Measurements from ENCODE around the gene GRK3.
A peak's percentile ranks its signal among the peaks of the same experiment; 100 is the strongest.

Gene GRK3

GRCh38 chr22:25747245-25747944 lies 182.9 kb downstream of the GRK3 start:
- DNase-seq (ENCODE audit: low read depth), result no peak
- TF ChIP-seq, protein P1, sequence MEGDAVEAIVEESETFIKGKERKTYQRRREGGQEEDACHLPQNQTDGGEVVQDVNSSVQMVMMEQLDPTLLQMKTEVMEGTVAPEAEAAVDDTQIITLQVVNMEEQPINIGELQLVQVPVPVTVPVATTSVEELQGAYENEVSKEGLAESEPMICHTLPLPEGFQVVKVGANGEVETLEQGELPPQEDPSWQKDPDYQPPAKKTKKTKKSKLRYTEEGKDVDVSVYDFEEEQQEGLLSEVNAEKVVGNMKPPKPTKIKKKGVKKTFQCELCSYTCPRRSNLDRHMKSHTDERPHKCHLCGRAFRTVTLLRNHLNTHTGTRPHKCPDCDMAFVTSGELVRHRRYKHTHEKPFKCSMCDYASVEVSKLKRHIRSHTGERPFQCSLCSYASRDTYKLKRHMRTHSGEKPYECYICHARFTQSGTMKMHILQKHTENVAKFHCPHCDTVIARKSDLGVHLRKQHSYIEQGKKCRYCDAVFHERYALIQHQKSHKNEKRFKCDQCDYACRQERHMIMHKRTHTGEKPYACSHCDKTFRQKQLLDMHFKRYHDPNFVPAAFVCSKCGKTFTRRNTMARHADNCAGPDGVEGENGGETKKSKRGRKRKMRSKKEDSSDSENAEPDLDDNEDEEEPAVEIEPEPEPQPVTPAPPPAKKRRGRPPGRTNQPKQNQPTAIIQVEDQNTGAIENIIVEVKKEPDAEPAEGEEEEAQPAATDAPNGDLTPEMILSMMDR (IDR thresholded peaks at IDR 0.05; ENCODE audit: low read depth, low read length, missing control alignments), result no peak
- H3K4me3 ChIP-seq (ENCODE audit: low read depth, low read length), result no peak overlapping the region

GRCh38 chr22:25748140-25748539 lies 183.7 kb downstream of the GRK3 start:
- DNase-seq (ENCODE audit: low read depth), result no peak
- TF ChIP-seq, protein P1 (IDR thresholded peaks at IDR 0.05; ENCODE audit: low read depth, low read length, missing control alignments), result no peak
- H3K4me3 ChIP-seq (ENCODE audit: low read depth, low read length), result no peak overlapping the region

DNA sequence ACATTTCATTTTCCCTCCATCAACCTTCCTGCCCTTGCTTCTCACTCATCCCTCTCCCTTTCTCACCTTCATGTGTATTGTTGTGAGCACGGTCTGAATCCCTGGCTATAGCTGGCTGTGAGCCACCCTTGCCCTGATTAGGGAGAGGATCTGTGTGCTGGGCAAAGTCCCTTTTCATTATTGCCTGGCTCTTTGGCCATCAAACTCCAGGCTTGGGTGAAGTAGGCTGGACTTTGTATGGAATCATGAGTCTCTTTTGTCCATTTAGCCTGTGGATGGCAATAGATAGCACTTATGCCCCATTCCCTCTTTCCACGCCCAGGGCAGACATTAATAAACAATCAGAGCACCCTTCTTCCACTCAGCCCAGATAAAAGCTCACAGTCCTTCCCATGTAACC lies 184.2 kb downstream of the GRK3 start:
- TF ChIP-seq, protein P1 (IDR thresholded peaks at IDR 0.05; ENCODE audit: low read depth, low read length, missing control alignments), result no peak
- no peak for DNase-seq (ENCODE audit: low read depth)
- no peak overlapping the region for H3K4me3 ChIP-seq (ENCODE audit: low read depth, low read length)

GRCh38 chr22:25749420-25750169 lies 185.1 kb downstream of the GRK3 start:
- peak; percentile 68 for DNase-seq (ENCODE audit: low read depth)
- H3K4me3 ChIP-seq (ENCODE audit: low read depth, low read length), result no peak overlapping the region
- TF ChIP-seq, protein P1 (IDR thresholded peaks at IDR 0.05; ENCODE audit: low read depth, low read length, missing control alignments), result no peak

- TF ChIP-seq, protein P1 (IDR thresholded peaks at IDR 0.05; ENCODE audit: low read depth, low read length, missing control alignments), result no peak
- no peak for DNase-seq (ENCODE audit: low read depth)
- no peak overlapping the region for H3K4me3 ChIP-seq (ENCODE audit: low read depth, low read length)
Observed at GRCh38 chr22:25750569-25751173, 186.2 kb downstream of the GRK3 start.

DNA sequence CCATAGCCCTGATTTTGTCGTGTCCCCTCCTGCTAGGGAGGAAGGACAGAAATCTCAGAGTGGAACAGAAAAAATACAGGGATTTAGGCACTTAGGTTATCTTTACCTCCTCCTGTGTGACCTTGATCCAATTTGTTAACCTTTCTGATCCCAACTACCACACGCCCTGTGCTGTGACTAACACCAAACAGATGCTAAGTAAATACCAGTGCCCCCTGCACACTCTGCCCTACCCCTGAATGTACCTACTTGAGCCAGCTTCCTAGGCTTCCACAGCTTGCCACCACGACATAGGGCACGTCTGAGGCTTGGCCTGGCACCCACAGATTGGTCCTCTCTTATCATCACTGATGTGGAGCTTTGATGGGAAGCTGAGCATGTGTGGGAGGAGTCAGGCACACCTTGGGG lies 186.7 kb downstream of the GRK3 start:
- H3K4me3 ChIP-seq (ENCODE audit: low read depth, low read length), result no peak overlapping the region
- TF ChIP-seq, protein P1 (IDR thresholded peaks at IDR 0.05; ENCODE audit: low read depth, low read length, missing control alignments), result no peak
- DNase-seq (ENCODE audit: low read depth), result no peak
